OCI-LY1 (cell line): ENCODE measurements around the gene SNTG2.

Experiments
- H2AFZ ChIP-seq: fragments of 200-600 bp; sonication (generic), shearing (Covaris generic); 2 replicates; pipeline ENCODE4 v1.6.0; 2014; ENCODE audit warnings: antibody characterized with exemption, mild to moderate bottlenecking, low read length
- H3F3A ChIP-seq: fragments of 200-600 bp; sonication (generic), shearing (Covaris generic); 2 replicates; pipeline ENCODE4 v1.6.0; 2014; ENCODE audit warnings: mild to moderate bottlenecking, antibody characterized with exemption, low read length, moderate library complexity; ENCODE audit not compliant: insufficient read depth
- H3K27ac ChIP-seq: fragments of 200-600 bp; sonication (generic); 2 replicates; pipeline ENCODE4 v1.5.1; 2014; ENCODE audit warnings: low read length, mixed run types, mild to moderate bottlenecking, low read depth; ENCODE audit not compliant: poor library complexity, severe bottlenecking
- H3K27me3 ChIP-seq: fragments of 200-600 bp; sonication (generic); 2 replicates; pipeline ENCODE4 v1.6.0; 2014; ENCODE audit warnings: antibody characterized with exemption, mild to moderate bottlenecking, low read length, moderate library complexity; ENCODE audit not compliant: insufficient read depth
- H3K36me3 ChIP-seq: fragments of 200-600 bp; sonication (generic); 2 replicates; pipeline ENCODE4 v1.6.1; 2014; ENCODE audit warnings: mild to moderate bottlenecking, antibody characterized with exemption, low read length, moderate library complexity, mixed read lengths; ENCODE audit not compliant: insufficient read depth
- H3K4me1 ChIP-seq: fragments of 200-600 bp; sonication (generic); 2 replicates; pipeline ENCODE4 v1.5.1; 2014; ENCODE audit warnings: mild to moderate bottlenecking, low read length, moderate library complexity; ENCODE audit not compliant: insufficient read depth, severe bottlenecking
- H3K4me2 ChIP-seq: fragments of 200-600 bp; sonication (generic), shearing (Covaris generic); 2 replicates; pipeline ENCODE4 v1.6.1; 2014; ENCODE audit warnings: low read length
- H3K4me3 ChIP-seq: fragments of 200-600 bp; sonication (generic); 2 replicates; pipeline ENCODE4 v1.5.1; 2014; ENCODE audit warnings: low read length, low read depth, mild to moderate bottlenecking, mixed read lengths; ENCODE audit not compliant: poor library complexity, severe bottlenecking
- H3K79me2 ChIP-seq: fragments of 200-600 bp; shearing (Covaris generic); 2 replicates; pipeline ENCODE4 v1.6.1; 2016; ENCODE audit warnings: mixed run types, low read length, mixed read lengths; ENCODE audit not compliant: insufficient read depth
- H3K9ac ChIP-seq: fragments of 200-600 bp; sonication (generic), shearing (Covaris generic); 2 replicates; pipeline ENCODE4 v1.6.1; 2014; ENCODE audit warnings: mild to moderate bottlenecking, low read length, mixed read lengths
- H3K9me2 ChIP-seq: fragments of 200-600 bp; sonication (generic), shearing (Covaris generic); 2 replicates; pipeline ENCODE4 v1.6.1; 2014; ENCODE audit warnings: low read depth, mild to moderate bottlenecking, low read length, mixed read lengths
- H3K9me3 ChIP-seq: fragments of 200-600 bp; shearing (Covaris generic); 2 replicates; pipeline ENCODE4 v1.6.1; 2014; ENCODE audit warnings: low read length, mixed read lengths
- H4K20me1 ChIP-seq: fragments of 200-600 bp; sonication (generic), shearing (Covaris generic); 2 replicates; pipeline ENCODE4 v1.6.0; 2016; ENCODE audit warnings: mild to moderate bottlenecking, low read length; ENCODE audit not compliant: insufficient read depth
- CTCF ChIP-seq: fragments of 200-600 bp; sonication (generic), shearing (Covaris generic); IDR thresholded peaks from 2 replicates; pipeline ENCODE4 v1.5.1; 2017; ENCODE audit warnings: mild to moderate bottlenecking, antibody characterized with exemption, low read length, moderate library complexity, mixed read lengths
- EZH2 ChIP-seq: fragments of 200-600 bp; sonication (generic), shearing (Covaris generic); IDR thresholded peaks from 2 replicates; pipeline ENCODE4 v1.8.0; 2017; ENCODE audit warnings: borderline replicate concordance, mixed run types, mild to moderate bottlenecking, antibody characterized with exemption, low read length, moderate library complexity, mixed read lengths

SNTG2 gene

GRCh38 chr2:1262609-1263008 is 312.0 kb downstream of the SNTG2 start:
- no peak overlapping the region for H3K4me3 ChIP-seq
- H2AFZ ChIP-seq = no peak overlapping the region
- H3K4me1 ChIP-seq = no peaks in the 10 kb centered on the region
- no peak overlapping the region for H3K4me2 ChIP-seq
- H3K9me2 ChIP-seq = no peaks in the 10 kb centered on the region
- no peaks in the 10 kb centered on the region for H3F3A ChIP-seq
- TF ChIP-seq EZH2 (no peak), CTCF (no peak)
- H3K9me3 ChIP-seq = no peaks in the 10 kb centered on the region
- H3K27ac ChIP-seq = no peak overlapping the region
- no peaks in the 10 kb centered on the region for H3K79me2 ChIP-seq
- no peaks in the 10 kb centered on the region for H4K20me1 ChIP-seq
- no peaks in the 10 kb centered on the region for H3K36me3 ChIP-seq
- no peaks in the 10 kb centered on the region for H3K27me3 ChIP-seq
- no peak overlapping the region for H3K9ac ChIP-seq

- H3K79me2 ChIP-seq = no peaks in the 10 kb centered on the region
- TF ChIP-seq CTCF (no peak), EZH2 (no peak)
- no peak overlapping the region for H3K4me3 ChIP-seq
- H3K9ac ChIP-seq = no peak overlapping the region
- no peaks in the 10 kb centered on the region for H3K36me3 ChIP-seq
- no peak overlapping the region for H3K27ac ChIP-seq
- no peaks in the 10 kb centered on the region for H3K4me1 ChIP-seq
- H3K9me2 ChIP-seq = no peaks in the 10 kb centered on the region
- no peaks in the 10 kb centered on the region for H3F3A ChIP-seq
- no peak overlapping the region for H2AFZ ChIP-seq
- no peaks in the 10 kb centered on the region for H3K9me3 ChIP-seq
- H3K27me3 ChIP-seq = no peaks in the 10 kb centered on the region
- no peaks in the 10 kb centered on the region for H4K20me1 ChIP-seq
- H3K4me2 ChIP-seq = no peak overlapping the region
Observed at GRCh38 chr2:1265454-1265853, 314.8 kb downstream of the SNTG2 start.

GRCh38 chr2:1266351-1266750 is 315.7 kb downstream of the SNTG2 start:
- Histone ChIP-seq H3K79me2 (no peaks in the 10 kb centered on the region), H3K27ac (no peak overlapping the region), H3K27me3 (no peaks in the 10 kb centered on the region), H3K4me3 (no peak overlapping the region), H3K9me2 (no peaks in the 10 kb centered on the region), H3F3A (no peaks in the 10 kb centered on the region), H3K36me3 (no peaks in the 10 kb centered on the region), H3K4me2 (no peak overlapping the region), H2AFZ (no peak overlapping the region), H4K20me1 (no peaks in the 10 kb centered on the region), H3K4me1 (no peaks in the 10 kb centered on the region), H3K9me3 (no peaks in the 10 kb centered on the region), H3K9ac (no peak overlapping the region)
- TF ChIP-seq CTCF (no peak), EZH2 (no peak)
